Naive B cell (primary cell): Measurements from ENCODE around the gene BTLA. TPM values are rescaled to one million over a fixed set of nuclear protein-coding genes. Genes with fewer than 3 reads are reported as not detected.

Experiments used
- ATAC-seq, 2 donors: fragments of 150-1000 bp; cut with Tn5 transposase; 2 replicates each; pipeline ENCODE4 v1.10.0; 2021; ENCODE audit warnings: low read depth in 2 of 2, mild to moderate bottlenecking in 2 of 2, moderate library complexity in 2 of 2
- DNase-seq: peaks from one replicate; pipeline ENCODE4 v3.0.0; 2022
- H3K27ac Mint-ChIP-seq, 6 donors: one replicate each; pipeline ENCODE4 v1.8.0; 2020 to 2022; ENCODE audit warnings: mild to moderate bottlenecking in 6 of 6, mixed read lengths in 6 of 6, moderate library complexity in 5 of 6, inconsistent platforms in 2 of 6
- H3K27me3 Mint-ChIP-seq, 3 donors: one replicate each; pipeline ENCODE4 v1.8.0; 2021 to 2022; ENCODE audit warnings: mixed read lengths in 3 of 3, mild to moderate bottlenecking in 1 of 3
- H3K36me3 Mint-ChIP-seq, 2 donors: one replicate each; pipeline ENCODE4 v1.8.0; 2020 to 2022; ENCODE audit warnings: mixed read lengths in 2 of 2, inconsistent platforms in 1 of 2, mild to moderate bottlenecking in 1 of 2
- H3K4me1 Mint-ChIP-seq, 3 donors: one replicate each; pipeline ENCODE4 v1.8.0; 2020 to 2022; ENCODE audit warnings: mixed read lengths in 3 of 3, inconsistent platforms in 1 of 3, mild to moderate bottlenecking in 1 of 3, moderate library complexity in 1 of 3
- H3K4me3 Mint-ChIP-seq, 8 donors: one replicate each; pipeline ENCODE4 v1.8.0; 2020 to 2022; ENCODE audit warnings: mild to moderate bottlenecking in 8 of 8, mixed read lengths in 8 of 8, moderate library complexity in 8 of 8, inconsistent platforms in 2 of 8
- H3K9me3 Mint-ChIP-seq, 7 donors: one replicate each; pipeline ENCODE4 v1.8.0; 2020 to 2022; ENCODE audit warnings: mixed read lengths in 7 of 7, mild to moderate bottlenecking in 5 of 7, inconsistent platforms in 2 of 7, moderate library complexity in 1 of 7
- polyA plus RNA-seq, 6 donors: library from polyadenylated mRNA; unstranded; fragments of 300-500 nt; fragmentation: Illumina TruSeq; gene quantifications; one replicate each; pipeline ENCODE4 v1.2.3, GENCODE V29; 2021; ENCODE audit warnings: low read depth in 6 of 6

BTLA gene
- polyA plus RNA-seq, 6 donors from 2014 or later = 109 to 194 (median 148) TPM

GRCh38 chr3:112484352-112484751, 14.9 kb downstream of the BTLA start:
- Mint-ChIP-seq H3K4me3 (peak overlapping the region in 3 of 8 donors; percentile 9 to 46 (median 13)), H3K27ac (peak overlapping the region; percentile 4 to 94 (median 82)), H3K4me1 (peaks cover 59 to 94% (median 73%) of the 10 kb centered on the region in 3 donors), H3K9me3 (no peaks in the 10 kb centered on the region), H3K27me3 (no peaks in the 10 kb centered on the region), H3K36me3 (peaks cover 39 to 58% of the 10 kb centered on the region in 2 donors)
- DNase-seq = no peak
- no peak for ATAC-seq

GRCh38 chr3:112482675-112483074, 16.6 kb downstream of the BTLA start:
- H3K4me1 Mint-ChIP-seq = peaks cover 60 to 97% (median 71%) of the 10 kb centered on the region in 3 donors
- DNase-seq (no peak), ATAC-seq (no peak)
- no peaks in the 10 kb centered on the region for H3K9me3 Mint-ChIP-seq
- H3K4me3 Mint-ChIP-seq = peak overlapping the region; percentile 45 to 86 (median 73)
- peaks cover 45 to 54% of the 10 kb centered on the region in 2 donors for H3K36me3 Mint-ChIP-seq
- H3K27me3 Mint-ChIP-seq = no peaks in the 10 kb centered on the region
- H3K27ac Mint-ChIP-seq = peak overlapping the region; percentile 77 to 94 (median 88)

- Mint-ChIP-seq H3K4me3 (peak overlapping the region in 7 of 8 donors; percentile 45 to 86 (median 72)), H3K9me3 (peaks cover 0 to 2% (median 0%) of the 10 kb centered on the region in 7 donors), H3K27me3 (no peaks in the 10 kb centered on the region), H3K36me3 (peaks cover 48 to 55% of the 10 kb centered on the region in 2 donors), H3K4me1 (peaks cover 63 to 96% (median 70%) of the 10 kb centered on the region in 3 donors), H3K27ac (peak overlapping the region; percentile 56 to 94 (median 74))
- peak in 1 of 2 donors; percentile 16 for ATAC-seq
- DNase-seq = no peak
These were observed 18.0 kb downstream of the BTLA start for GRCh38 chr3:112481302-112481721.

GRCh38 chr3:112477891-112478290, 21.4 kb downstream of the BTLA start:
- peaks cover 68 to 93% (median 74%) of the 10 kb centered on the region in 3 donors for H3K4me1 Mint-ChIP-seq
- peaks cover 0 to 2% (median 0%) of the 10 kb centered on the region in 7 donors for H3K9me3 Mint-ChIP-seq
- peaks cover 56 to 59% of the 10 kb centered on the region in 2 donors for H3K36me3 Mint-ChIP-seq
- ATAC-seq (no peak), DNase-seq (no peak)
- H3K27me3 Mint-ChIP-seq = no peaks in the 10 kb centered on the region
- peak overlapping the region in 5 of 8 donors; percentile 4 to 58 (median 44) for H3K4me3 Mint-ChIP-seq
- H3K27ac Mint-ChIP-seq = peak overlapping the region; percentile 5 to 90 (median 76)

GRCh38 chr3:112476346-112476745, 22.9 kb downstream of the BTLA start:
- ATAC-seq = no peak
- peaks cover 56 to 59% of the 10 kb centered on the region in 2 donors for H3K36me3 Mint-ChIP-seq
- H3K9me3 Mint-ChIP-seq = peaks cover 0 to 2% (median 0%) of the 10 kb centered on the region in 7 donors
- no peak for DNase-seq
- H3K4me3 Mint-ChIP-seq = peak overlapping the region in 1 of 8 donors; percentile 16
- peaks cover 66 to 92% (median 74%) of the 10 kb centered on the region in 3 donors for H3K4me1 Mint-ChIP-seq
- no peaks in the 10 kb centered on the region for H3K27me3 Mint-ChIP-seq
- peak overlapping the region in 3 of 6 donors; percentile 4 to 63 (median 46) for H3K27ac Mint-ChIP-seq

GRCh38 chr3:112474796-112475195, 24.5 kb downstream of the BTLA start:
- peaks cover 58% of the 10 kb centered on the region in 2 donors for H3K36me3 Mint-ChIP-seq
- no peak for DNase-seq
- H3K9me3 Mint-ChIP-seq = peaks cover 0 to 2% (median 0%) of the 10 kb centered on the region in 7 donors
- H3K4me1 Mint-ChIP-seq = peaks cover 66 to 92% (median 74%) of the 10 kb centered on the region in 3 donors
- peak overlapping the region; percentile 33 to 89 (median 48) for H3K27ac Mint-ChIP-seq
- H3K27me3 Mint-ChIP-seq = no peaks in the 10 kb centered on the region
- no peak for ATAC-seq
- peak overlapping the region in 7 of 8 donors; percentile 9 to 87 (median 39) for H3K4me3 Mint-ChIP-seq

GRCh38 chr3:112472691-112473090, 26.6 kb downstream of the BTLA start:
- DNase-seq = no peak
- Mint-ChIP-seq H3K9me3 (peaks cover 0 to 2% (median 0%) of the 10 kb centered on the region in 7 donors), H3K4me1 (peaks cover 66 to 92% (median 73%) of the 10 kb centered on the region in 3 donors), H3K27me3 (no peaks in the 10 kb centered on the region), H3K4me3 (peak overlapping the region; percentile 27 to 90 (median 81)), H3K36me3 (peaks cover 44 to 53% of the 10 kb centered on the region in 2 donors), H3K27ac (peak overlapping the region in 5 of 6 donors; percentile 39 to 97 (median 92))
- no peak for ATAC-seq

GRCh38 chr3:112471596-112472325, 27.5 kb downstream of the BTLA start:
- peaks cover 0 to 1% (median 0%) of the 10 kb centered on the region in 7 donors for H3K9me3 Mint-ChIP-seq
- H3K4me1 Mint-ChIP-seq = peaks cover 67 to 93% (median 76%) of the 10 kb centered on the region in 3 donors
- H3K36me3 Mint-ChIP-seq = peaks cover 40 to 54% of the 10 kb centered on the region in 2 donors
- H3K27ac Mint-ChIP-seq = peak overlapping the region; percentile 8 to 95 (median 90)
- no peaks in the 10 kb centered on the region for H3K27me3 Mint-ChIP-seq
- ATAC-seq (no peak), DNase-seq (no peak)
- H3K4me3 Mint-ChIP-seq = peak overlapping the region in 7 of 8 donors; percentile 65 to 90 (median 75)

- H3K36me3 Mint-ChIP-seq = peaks cover 40 to 56% of the 10 kb centered on the region in 2 donors
- H3K4me3 Mint-ChIP-seq = peak overlapping the region; percentile 10 to 90 (median 71)
These were observed 28.5 kb downstream of the BTLA start for GRCh38 chr3:112470788-112471187.

GRCh38 chr3:112469671-112470070, 29.6 kb downstream of the BTLA start:
- no peak for DNase-seq
- Mint-ChIP-seq H3K36me3 (peaks cover 46 to 59% of the 10 kb centered on the region in 2 donors), H3K9me3 (no peaks in the 10 kb centered on the region), H3K4me1 (peaks cover 66 to 95% (median 83%) of the 10 kb centered on the region in 3 donors), H3K27me3 (no peaks in the 10 kb centered on the region), H3K27ac (peak overlapping the region in 5 of 6 donors; percentile 39 to 89 (median 85)), H3K4me3 (peak overlapping the region in 7 of 8 donors; percentile 55 to 90 (median 75))
- ATAC-seq = no peak

More at GRCh38 chr3:112470788-112471187, 28.5 kb downstream of the BTLA start:
- DNase-seq (no peak), ATAC-seq (no peak)
- no peaks in the 10 kb centered on the region for H3K9me3 Mint-ChIP-seq
- H3K27me3 Mint-ChIP-seq = no peaks in the 10 kb centered on the region
- peaks cover 65 to 93% (median 82%) of the 10 kb centered on the region in 3 donors for H3K4me1 Mint-ChIP-seq
- H3K27ac Mint-ChIP-seq = peak overlapping the region; percentile 39 to 89 (median 83)

GRCh38 chr3:112467539-112467938, 31.7 kb downstream of the BTLA start:
- H3K4me3 Mint-ChIP-seq = peak overlapping the region in 6 of 8 donors; percentile 4 to 80 (median 52)

GRCh38 chr3:112466020-112466419, 33.3 kb downstream of the BTLA start:
- ATAC-seq (no peak), DNase-seq (no peak)
- Mint-ChIP-seq H3K9me3 (peaks cover 0 to 2% (median 0%) of the 10 kb centered on the region in 7 donors), H3K4me1 (peaks cover 63 to 95% (median 75%) of the 10 kb centered on the region in 3 donors), H3K36me3 (peaks cover 31 to 66% of the 10 kb centered on the region in 2 donors), H3K4me3 (peak overlapping the region in 6 of 8 donors; percentile 9 to 67 (median 40)), H3K27me3 (no peaks in the 10 kb centered on the region), H3K27ac (peak overlapping the region in 4 of 6 donors; percentile 14 to 91 (median 68))

More at GRCh38 chr3:112467539-112467938, 31.7 kb downstream of the BTLA start:
- DNase-seq (no peak), ATAC-seq (no peak)
- H3K27me3 Mint-ChIP-seq = no peaks in the 10 kb centered on the region
- H3K9me3 Mint-ChIP-seq = no peaks in the 10 kb centered on the region
- H3K36me3 Mint-ChIP-seq = peaks cover 41 to 57% of the 10 kb centered on the region in 2 donors
- H3K4me1 Mint-ChIP-seq = peaks cover 67 to 96% (median 81%) of the 10 kb centered on the region in 3 donors
- H3K27ac Mint-ChIP-seq = peak overlapping the region; percentile 39 to 95 (median 86)

GRCh38 chr3:112464264-112464663, 35.0 kb downstream of the BTLA start:
- ATAC-seq (peak; percentile 82 to 88), DNase-seq (peak; percentile 38)
- Mint-ChIP-seq H3K27ac (peak overlapping the region; percentile 71 to 95 (median 84)), H3K36me3 (peaks cover 19 to 51% of the 10 kb centered on the region in 2 donors), H3K4me1 (peaks cover 61 to 95% (median 75%) of the 10 kb centered on the region in 3 donors), H3K4me3 (peak overlapping the region; percentile 52 to 92 (median 76)), H3K27me3 (no peaks in the 10 kb centered on the region), H3K9me3 (peaks cover 0 to 2% (median 0%) of the 10 kb centered on the region in 7 donors)
